Effector CD4-positive, alpha-beta T cell (primary cell): ENCODE results near the gene SLC7A7.
"Not testable (repeated sequence)": the region's sequence is repeated elsewhere in the genome, so short reads cannot be mapped to it uniquely, and the experiment has no call there.

ENCODE experiments used
- DNase-seq: peaks from one replicate; pipeline ENCODE4 v3.0.0-alpha.2; 2020

SLC7A7 gene

DNA sequence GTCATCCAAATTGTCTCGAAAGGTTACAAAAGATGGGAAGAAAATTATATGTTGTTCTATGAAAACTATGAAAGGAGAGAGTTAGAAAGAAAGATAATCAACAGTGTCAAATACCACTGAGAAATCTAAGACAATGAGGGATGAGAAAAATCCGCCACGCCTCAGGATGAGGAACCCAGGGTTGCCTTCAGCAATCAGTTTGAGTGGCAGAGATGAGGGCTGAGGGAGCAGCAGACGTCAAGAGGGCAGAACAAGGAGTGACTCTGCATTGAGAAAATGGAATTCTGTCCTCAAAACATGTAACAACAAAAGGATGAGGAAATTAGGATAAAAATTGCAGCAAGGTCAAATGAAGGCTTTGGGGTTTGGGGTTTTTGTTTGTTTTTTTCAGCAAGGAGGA, 67.0 kb downstream of the SLC7A7 start:
- DNase-seq, result no peak

DNA sequence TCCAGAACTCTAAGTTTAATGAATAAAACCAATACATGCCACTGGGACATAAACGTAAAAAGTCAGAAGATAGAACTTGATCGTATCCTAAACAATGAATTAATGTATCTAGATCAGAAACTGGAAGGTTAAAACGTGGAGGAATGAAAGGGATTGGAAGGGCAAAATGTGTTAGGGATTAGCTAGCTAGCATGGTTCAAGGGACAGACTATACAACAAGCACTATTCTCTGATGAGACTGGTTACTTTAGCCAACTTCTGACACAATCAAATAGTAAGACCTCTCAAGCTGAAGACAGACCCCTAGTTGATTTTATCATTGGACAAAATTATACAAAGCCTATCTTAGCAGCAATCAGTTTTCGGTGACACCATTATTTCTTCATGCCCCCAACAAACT, 67.5 kb downstream of the SLC7A7 start:
- DNase-seq, result no peak

GRCh38 chr14:22740020-22740419, 75.2 kb downstream of the SLC7A7 start:
- no peak for DNase-seq

DNA sequence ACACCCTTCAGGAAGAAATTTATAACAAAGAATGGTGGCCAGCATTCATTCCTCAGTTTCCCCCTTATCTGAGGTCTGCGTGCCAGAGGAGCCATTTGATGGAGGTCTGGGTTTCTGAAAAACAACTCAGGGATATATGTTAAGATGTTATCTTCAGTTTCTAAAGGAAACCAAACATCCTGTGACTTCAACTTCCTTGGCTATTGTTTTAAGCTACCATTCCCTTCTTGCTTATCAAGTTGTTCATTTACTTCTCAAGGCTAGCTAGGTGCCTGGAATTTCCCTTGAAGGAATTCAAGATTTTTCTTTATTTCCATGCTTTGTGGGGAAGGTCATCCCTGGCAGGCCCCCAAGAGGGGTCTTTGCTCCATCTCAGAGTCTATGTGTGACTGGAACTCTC, 75.8 kb downstream of the SLC7A7 start:
- no peak for DNase-seq

DNA sequence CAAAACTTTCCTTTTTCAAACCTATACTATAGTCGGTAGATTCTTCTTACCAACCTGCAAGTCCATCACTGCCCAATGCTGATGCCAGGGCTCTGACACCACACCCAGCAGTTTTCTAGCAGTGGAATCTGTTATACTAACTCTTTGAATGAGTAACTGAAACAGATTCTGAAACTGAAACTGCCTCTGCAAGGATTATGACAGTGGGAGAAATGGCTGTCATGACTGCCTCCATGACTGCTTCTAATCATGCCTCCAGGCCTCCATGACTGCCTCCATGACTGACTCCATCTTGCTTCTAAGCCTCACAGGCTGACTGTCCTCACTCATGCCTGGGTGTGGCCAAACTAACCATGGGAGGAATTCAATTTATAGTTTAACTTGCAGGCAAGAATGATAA, 78.2 kb downstream of the SLC7A7 start:
- no peak for DNase-seq

DNA sequence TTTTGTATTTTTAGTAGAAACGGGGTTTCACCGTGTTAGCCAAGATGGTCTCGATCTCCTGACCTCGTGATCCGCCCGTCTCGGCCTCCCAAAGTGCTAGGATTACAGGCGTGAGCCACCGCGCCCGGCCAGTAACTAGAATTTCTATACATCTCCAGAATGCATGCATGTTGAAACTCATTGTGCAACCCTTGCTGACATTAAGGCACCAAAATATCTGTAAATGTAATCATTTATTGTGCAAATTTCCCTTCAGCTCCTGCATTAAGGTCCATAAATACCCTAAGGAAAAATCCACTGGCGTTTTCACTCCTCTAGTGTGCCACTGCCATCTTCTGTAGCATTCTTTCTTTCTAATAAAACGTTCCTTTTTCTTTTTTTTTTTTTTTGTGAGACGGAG, 78.9 kb downstream of the SLC7A7 start:
- not testable (repeated sequence) for DNase-seq

- DNase-seq, result no peak
Measured at GRCh38 chr14:22735096-22735495, 80.1 kb downstream of the SLC7A7 start.

DNA sequence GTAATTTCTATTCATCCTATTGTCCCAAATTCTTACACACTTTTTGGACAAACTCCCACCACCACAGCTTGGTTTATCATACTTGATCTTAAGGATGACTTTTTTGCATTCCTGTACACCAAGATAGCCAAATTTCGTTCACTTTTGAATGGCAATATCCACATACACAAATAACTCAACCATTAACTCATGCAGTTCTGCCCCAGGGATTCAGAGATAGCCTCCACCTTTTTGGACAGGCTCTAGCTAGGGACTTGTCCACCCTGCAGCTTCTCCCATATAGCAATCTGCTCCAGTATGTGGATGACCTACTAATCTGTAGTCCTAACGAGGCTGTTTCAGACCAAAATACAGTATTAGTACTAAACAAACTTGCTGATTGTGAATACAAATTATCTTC, 81.4 kb downstream of the SLC7A7 start:
- no peak for DNase-seq

DNA sequence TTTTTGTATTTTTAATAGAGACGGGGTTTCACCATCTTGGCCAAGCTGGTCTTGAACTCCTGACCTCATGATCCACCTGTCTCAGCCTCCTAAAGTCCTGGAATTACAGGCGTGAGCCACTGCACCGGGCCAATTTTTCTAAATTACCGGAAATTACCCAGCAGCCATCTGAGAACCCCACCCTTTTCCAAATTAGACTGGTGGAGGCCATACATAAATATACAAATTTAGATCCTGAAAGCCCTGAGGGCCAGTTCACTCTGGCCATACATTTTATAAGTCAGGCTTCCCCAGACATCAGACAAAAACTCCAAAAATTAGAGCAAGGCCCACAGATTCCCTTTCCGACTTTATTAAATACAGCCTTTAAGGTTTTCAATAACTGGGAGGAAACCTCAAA, 83.2 kb downstream of the SLC7A7 start:
- DNase-seq, result not testable (repeated sequence)

GRCh38 chr14:22726012-22726411, 89.2 kb downstream of the SLC7A7 start:
- DNase-seq, result no peak

- not testable (repeated sequence) for DNase-seq
Measured at GRCh38 chr14:22725374-22725773, 89.9 kb downstream of the SLC7A7 start.

- not testable (repeated sequence) for DNase-seq
Measured at GRCh38 chr14:22724847-22725246, 90.4 kb downstream of the SLC7A7 start.

GRCh38 chr14:22723815-22724214, 91.4 kb downstream of the SLC7A7 start:
- DNase-seq, result no peak
